NCI-H2029 treated with DMSO at 0.1 percent for 48 hours (cell line): Measurements from ENCODE around the gene CEL.
"Not testable (repeated sequence)": the region's sequence is repeated elsewhere in the genome, so short reads cannot be mapped to it uniquely, and the experiment has no call there.

Source experiments
- DNase-seq: peaks from one replicate; lab custom pipeline; 2025; lab: John Stamatoyannopoulos, UW

CEL gene

DNA sequence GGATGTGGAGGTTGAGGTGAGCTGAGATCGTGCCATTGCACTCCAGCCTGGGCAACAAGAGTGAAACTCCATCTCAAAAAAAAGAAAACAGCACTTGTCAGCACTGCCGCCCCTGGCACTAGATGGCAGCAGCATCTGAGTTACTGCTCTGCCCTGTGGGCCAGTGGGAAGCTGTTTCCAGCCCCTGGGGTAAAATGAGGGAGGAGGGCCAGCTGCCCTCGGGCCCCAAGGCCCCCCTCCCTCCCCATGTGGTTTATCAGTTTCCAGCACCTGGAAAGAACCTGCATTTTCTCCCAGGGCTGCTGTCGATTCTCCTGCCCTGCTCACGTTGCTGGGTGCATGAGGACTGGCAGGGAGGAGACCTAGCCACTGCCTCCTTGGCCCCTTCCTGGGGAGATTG is 13.2 kb upstream of the CEL start:
- no peak for DNase-seq

DNA sequence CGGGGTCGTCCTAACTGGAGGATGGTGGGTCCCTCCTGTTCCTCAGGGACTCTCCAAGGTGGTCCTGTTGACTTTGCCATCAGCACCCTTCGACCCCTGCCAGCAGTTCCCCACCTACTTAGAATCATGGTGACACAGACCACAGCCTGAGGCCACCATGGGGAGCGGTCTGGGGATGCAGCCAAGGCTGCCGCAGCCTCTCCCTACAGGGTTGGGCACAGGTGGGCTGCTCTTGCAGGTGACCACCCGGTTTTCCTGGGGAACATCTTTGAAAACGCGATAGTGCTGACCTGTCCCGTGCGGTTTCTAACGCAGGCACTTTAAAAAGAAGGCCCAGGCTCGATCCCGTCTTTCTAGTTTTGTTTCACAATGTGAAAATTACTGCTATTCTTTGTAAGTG is 12.7 kb upstream of the CEL start:
- DNase-seq: no peak

GRCh38 chr9:133050142-133050541 is 11.6 kb upstream of the CEL start:
- DNase-seq: peak; percentile 6

DNA sequence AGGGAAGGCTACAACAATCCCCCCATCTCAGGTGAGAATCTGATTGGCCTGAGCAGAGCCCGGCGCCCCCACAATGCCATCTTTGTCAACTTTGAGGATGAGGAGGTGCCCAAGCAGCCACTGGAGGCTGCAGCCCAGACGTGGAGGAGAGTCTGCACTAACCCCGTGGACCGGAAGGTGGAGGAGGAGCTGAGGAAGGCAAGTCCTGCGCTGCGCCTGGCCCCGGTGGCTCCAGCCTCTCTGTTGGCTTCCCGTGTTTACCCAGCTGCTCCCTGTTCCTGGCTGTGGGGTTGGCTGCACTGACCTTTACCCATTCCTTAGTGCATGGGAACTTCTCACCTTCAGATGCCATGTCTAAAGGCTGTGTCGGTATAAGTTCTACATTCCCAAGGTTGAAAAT is 11.0 kb upstream of the CEL start:
- no peak for DNase-seq

DNA sequence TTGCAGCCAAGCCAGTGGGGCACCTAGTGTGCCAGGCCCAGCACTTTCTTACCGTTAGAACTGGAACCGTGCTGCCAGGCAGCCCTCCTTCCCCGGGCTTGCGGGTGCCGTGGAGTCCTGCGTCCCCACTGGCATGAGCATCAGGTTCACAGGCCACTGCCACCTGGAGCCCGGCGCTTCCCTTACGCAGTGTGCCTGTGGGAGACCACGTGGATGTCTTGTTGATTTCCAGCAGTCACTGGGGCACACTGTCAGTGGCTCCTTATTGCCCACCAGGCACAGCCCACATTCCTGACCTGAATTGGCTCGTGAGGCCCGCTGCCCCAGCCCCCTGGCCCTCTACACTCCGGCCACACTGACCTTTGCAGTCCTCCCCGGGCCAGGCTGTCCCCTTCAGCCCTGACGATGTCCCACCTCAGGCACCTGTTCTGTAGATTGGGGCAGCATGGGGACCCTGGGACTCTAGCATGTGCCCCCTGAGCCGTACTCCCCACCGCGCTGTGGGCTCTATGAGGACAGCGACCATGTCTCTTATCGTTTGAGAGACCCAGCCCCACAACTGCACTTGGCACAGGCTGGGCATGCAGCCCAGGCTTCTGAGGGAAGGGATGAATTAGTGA is 10.4 kb upstream of the CEL start:
- no peak for DNase-seq

GRCh38 chr9:133051966-133052539 is 9.7 kb upstream of the CEL start:
- no peak for DNase-seq

- DNase-seq: no peak
Observed at GRCh38 chr9:133054194-133054890, 7.4 kb upstream of the CEL start.

GRCh38 chr9:133054966-133055365 is 6.8 kb upstream of the CEL start:
- DNase-seq: no peak

- no peak for DNase-seq
Observed at GRCh38 chr9:133055788-133056420, 5.9 kb upstream of the CEL start.

GRCh38 chr9:133056533-133056932 is 5.2 kb upstream of the CEL start:
- no peak for DNase-seq

- no peak for DNase-seq
Observed at GRCh38 chr9:133057006-133057405, 4.8 kb upstream of the CEL start.

DNA sequence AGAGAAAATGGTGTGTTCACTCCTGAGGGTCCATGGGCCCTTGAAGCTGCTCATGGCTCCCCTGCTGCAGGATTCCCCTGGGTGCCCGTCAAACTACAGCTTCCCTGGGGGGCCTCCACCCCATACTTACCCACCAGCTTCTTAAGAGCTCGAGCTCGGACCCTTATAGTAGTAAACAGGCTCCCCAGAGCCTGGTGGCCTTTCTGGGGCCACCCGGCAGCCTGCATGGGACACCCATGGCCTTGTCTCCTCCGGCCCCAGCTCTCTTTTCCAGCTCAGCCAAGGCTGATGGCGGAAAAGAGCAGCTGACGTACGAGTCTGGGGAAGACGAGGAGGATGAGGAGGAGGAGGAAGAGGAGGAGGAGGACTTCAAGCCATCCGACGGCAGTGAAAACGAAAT is 4.2 kb upstream of the CEL start:
- DNase-seq: no peak

DNA sequence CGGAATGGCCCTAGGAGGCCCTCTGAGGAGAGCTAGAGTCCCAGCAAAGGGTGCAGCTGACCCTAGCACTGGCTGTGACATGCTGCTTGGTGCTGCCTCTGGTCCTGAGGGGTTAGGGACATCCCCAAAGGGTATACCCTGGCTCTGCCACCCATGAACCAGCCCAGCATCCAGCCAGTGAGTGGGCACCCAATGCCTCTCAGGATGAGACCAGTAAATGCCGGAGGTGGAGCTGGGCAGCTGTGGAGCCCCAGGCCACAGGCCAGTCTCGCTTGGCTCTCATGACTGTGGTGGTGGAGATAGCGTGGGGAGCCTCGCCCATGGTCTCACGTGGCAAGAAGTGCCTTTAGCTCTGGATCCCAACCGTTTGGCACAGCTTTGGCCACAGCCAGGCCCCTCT is 3.7 kb upstream of the CEL start:
- DNase-seq: no peak

DNA sequence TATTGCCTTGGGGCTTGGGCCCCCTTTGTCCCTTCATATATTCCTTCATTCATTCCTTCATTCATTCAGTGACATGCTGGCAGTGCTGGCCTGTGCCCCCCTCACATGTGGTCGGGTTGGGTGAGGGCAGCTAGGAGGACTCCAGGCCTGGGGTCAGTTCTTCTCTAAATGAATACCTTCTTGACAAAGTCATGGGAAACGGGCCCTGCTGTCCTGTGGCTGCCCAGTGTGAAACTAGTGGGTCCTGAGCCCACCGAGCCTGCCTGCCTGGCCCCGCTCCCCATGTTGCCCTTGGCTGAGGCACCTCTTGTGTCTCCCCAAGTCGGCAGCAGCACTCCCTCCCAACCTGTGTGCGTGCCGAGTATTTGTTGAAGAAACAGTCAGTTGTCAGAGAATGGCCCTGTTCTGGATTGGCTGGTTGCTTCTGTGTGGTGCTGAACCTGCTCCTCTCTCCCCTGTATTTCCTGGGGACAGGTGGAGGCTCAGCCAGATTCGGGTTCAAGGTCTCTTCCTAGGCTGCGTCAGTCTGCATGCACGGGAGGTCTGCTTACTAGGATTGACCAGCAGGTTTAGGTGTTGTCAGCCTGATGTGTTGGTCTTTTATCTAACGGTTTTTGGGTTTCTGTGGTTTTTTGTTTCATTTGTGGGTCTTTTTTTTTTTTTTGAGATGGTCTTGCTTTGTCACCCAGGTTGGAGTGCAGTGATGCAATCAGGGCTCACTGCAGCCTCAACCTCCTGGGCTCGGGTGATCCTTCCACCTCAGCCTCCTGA is 3.0 kb upstream of the CEL start:
- DNase-seq: no peak

- DNase-seq: no peak
Observed at GRCh38 chr9:133059623-133060022, 2.2 kb upstream of the CEL start.

DNA sequence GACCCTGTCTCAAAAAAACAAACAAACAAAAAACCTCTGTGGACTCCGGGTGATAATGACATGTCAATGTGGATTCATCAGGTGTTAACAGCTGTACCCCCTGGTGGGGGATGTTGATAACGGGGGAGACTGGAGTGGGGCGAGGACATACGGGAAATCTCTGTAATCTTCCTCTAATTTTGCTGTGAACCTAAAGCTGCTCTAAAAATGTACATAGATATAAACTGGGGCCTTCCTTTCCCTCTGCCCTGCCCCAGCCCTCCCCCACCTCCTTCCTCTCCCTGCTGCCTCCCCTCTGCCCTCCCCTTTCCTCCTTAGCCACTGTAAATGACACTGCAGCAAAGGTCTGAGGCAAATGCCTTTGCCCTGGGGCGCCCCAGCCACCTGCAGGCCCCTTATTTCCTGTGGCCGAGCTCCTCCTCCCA is 1.4 kb upstream of the CEL start:
- no peak for DNase-seq

GRCh38 chr9:133061019-133061763 is 590 bp upstream of the CEL start:
- not testable (repeated sequence) for DNase-seq

DNA sequence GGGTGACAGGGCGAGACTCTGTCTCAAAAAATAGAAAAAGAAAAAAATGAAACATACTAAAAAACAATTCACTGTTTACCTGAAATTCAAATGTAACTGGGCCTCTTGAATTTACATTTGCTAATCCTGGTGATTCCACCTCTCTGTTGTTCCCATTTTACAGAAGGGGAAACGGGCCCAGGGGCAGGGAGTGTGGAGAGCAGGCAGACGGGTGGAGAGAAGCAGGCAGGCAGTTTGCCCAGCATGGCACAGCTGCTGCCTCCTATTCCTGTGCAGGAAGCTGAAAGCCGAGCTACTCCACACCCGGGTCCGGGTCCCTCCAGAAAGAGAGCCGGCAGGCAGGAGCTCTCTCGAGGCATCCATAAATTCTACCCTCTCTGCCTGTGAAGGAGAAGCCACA is 788 bp downstream of the CEL start:
- DNase-seq: not testable (repeated sequence)

DNA sequence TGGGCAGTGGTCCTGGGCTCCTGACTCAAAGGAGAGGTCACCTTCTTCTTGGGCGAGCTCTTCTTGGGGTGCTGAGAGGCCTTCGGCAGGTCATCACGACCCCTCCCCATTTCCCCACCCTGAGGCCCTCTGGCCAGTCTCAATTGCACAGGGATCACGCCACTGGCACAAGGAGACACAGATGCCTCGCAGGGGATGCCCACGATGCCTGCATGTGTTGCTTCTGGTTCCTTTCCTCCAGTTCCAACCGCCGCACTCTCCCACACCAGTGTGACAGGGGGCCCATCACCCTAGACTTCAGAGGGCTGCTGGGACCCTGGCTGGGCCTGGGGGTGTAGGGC is 1.3 kb downstream of the CEL start:
- no peak for DNase-seq

GRCh38 chr9:133063500-133064231 is 1.9 kb downstream of the CEL start:
- DNase-seq: no peak
